KMS-11 (cell line): ENCODE measurements around the gene NCKAP5.

Source experiments
- H2AFZ ChIP-seq: fragments of 200-600 bp; sonication (generic); 2 replicates; pipeline ENCODE4 v1.6.1; 2016; ENCODE audit warnings: antibody characterized with exemption, mixed run types, low read depth
- H3K27ac ChIP-seq: fragments of 200-600 bp; sonication (generic); 2 replicates; pipeline ENCODE4 v1.6.1; 2016; ENCODE audit warnings: mild to moderate bottlenecking, mixed run types
- H3K27me3 ChIP-seq: fragments of 200-600 bp; sonication (generic); 2 replicates; pipeline ENCODE4 v1.6.1; 2017; ENCODE audit warnings: mild to moderate bottlenecking, low read depth, mixed run types, moderate library complexity; ENCODE audit not compliant: insufficient read depth
- H3K36me3 ChIP-seq: fragments of 200-600 bp; sonication (generic); 2 replicates; pipeline ENCODE4 v1.6.1; 2017; ENCODE audit warnings: mild to moderate bottlenecking, mixed run types; ENCODE audit not compliant: insufficient read depth
- H3K4me1 ChIP-seq: fragments of 200-600 bp; sonication (generic); 2 replicates; pipeline ENCODE4 v1.6.1; 2016; ENCODE audit warnings: mild to moderate bottlenecking, low read depth, mixed run types; ENCODE audit not compliant: poor library complexity, severe bottlenecking
- H3K4me2 ChIP-seq: fragments of 200-600 bp; sonication (generic); 2 replicates; pipeline ENCODE4 v1.7.0; 2016; ENCODE audit warnings: mild to moderate bottlenecking, mixed run types
- H3K4me3 ChIP-seq: fragments of 200-600 bp; sonication (generic); IDR thresholded peaks from 2 replicates; pipeline ENCODE4 v1.6.1; 2017; ENCODE audit warnings: low read depth, low read length, mixed read lengths; ENCODE audit not compliant: insufficient read depth
- H3K79me2 ChIP-seq: fragments of 200-600 bp; sonication (generic); 2 replicates; pipeline ENCODE4 v1.6.1; 2016; ENCODE audit warnings: low read depth, mixed run types; ENCODE audit not compliant: insufficient read depth
- H3K9ac ChIP-seq: fragments of 200-600 bp; sonication (generic); 2 replicates; pipeline ENCODE4 v1.6.1; 2016; ENCODE audit warnings: mild to moderate bottlenecking, mixed run types
- H4K20me1 ChIP-seq: fragments of 200-600 bp; sonication (generic); 2 replicates; pipeline ENCODE4 v1.6.1; 2016; ENCODE audit warnings: mild to moderate bottlenecking, mixed run types; ENCODE audit not compliant: insufficient read depth
- TF ChIP-seq, protein P1 (sequence below): fragments of 200-600 bp; sonication (generic); conservative IDR thresholded peaks from 2 replicates; pipeline ENCODE4 v1.6.1; 2017; ENCODE audit warnings: low read depth, mild to moderate bottlenecking, antibody characterized with exemption, low read length, moderate library complexity, mixed read lengths

NCKAP5 gene

DNA sequence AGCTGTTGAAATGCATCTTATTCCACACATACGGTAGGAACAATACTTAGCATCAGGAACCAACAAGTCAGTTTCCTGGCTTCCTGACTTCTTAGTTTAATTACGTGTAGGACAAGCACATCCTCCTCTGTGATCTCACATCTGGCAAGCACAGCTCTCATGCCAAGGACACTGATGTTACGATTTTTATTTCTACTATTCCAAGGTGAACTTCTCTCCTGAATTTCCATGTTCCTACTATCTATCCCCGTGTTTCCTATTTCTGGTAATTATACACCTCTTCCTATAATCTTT lies 374.0 kb downstream of the NCKAP5 start:
- Histone ChIP-seq H4K20me1 (no peaks in the 10 kb centered on the region), H3K27ac (no peak overlapping the region), H3K4me1 (no peaks in the 10 kb centered on the region), H3K4me2 (no peak overlapping the region), H3K4me3 (no peak overlapping the region), H2AFZ (no peak overlapping the region), H3K27me3 (no peaks in the 10 kb centered on the region), H3K36me3 (no peaks in the 10 kb centered on the region), H3K79me2 (no peaks in the 10 kb centered on the region), H3K9ac (no peak overlapping the region)
- TF ChIP-seq, protein P1, sequence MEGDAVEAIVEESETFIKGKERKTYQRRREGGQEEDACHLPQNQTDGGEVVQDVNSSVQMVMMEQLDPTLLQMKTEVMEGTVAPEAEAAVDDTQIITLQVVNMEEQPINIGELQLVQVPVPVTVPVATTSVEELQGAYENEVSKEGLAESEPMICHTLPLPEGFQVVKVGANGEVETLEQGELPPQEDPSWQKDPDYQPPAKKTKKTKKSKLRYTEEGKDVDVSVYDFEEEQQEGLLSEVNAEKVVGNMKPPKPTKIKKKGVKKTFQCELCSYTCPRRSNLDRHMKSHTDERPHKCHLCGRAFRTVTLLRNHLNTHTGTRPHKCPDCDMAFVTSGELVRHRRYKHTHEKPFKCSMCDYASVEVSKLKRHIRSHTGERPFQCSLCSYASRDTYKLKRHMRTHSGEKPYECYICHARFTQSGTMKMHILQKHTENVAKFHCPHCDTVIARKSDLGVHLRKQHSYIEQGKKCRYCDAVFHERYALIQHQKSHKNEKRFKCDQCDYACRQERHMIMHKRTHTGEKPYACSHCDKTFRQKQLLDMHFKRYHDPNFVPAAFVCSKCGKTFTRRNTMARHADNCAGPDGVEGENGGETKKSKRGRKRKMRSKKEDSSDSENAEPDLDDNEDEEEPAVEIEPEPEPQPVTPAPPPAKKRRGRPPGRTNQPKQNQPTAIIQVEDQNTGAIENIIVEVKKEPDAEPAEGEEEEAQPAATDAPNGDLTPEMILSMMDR = no peak

DNA sequence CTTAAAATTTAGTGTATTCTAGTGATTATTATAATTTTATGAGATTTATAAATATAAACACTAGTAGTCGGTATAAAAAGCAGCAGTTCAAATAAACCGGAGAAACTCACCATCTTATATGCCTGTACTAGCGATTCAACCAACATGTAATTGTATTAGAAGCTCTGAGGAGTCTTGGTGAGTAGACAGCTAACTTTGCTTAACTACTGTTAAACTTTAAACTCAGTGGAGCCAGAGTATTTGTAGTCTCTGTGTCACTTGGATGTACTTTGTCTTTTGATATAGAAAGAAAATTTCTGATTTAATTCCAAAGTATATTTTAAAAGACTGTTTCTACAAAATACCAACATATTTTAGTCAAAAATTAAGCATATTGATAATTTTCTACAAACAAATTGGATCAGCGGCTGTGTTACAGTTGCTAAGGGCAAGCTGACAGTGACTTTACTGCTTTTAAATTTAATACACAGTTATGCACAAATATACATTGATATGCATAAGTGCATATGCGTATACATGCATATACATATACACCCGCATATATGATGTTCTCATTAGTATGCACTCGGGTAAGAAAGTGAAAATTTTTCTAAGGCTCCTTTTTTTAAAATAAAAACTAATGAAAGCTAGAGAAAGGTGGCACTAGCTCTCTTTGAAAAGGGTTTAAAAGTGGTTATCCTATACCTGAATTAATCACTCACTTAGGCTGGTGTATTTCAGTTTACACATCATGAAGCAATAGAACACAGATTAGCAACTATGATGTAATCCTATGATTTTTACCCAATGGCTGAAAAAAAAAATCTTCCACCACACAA lies 374.5 kb downstream of the NCKAP5 start:
- H3K27ac ChIP-seq = no peak overlapping the region
- no peak overlapping the region for H3K4me3 ChIP-seq
- no peaks in the 10 kb centered on the region for H3K79me2 ChIP-seq
- no peaks in the 10 kb centered on the region for H3K4me1 ChIP-seq
- H3K27me3 ChIP-seq = no peaks in the 10 kb centered on the region
- no peak overlapping the region for H2AFZ ChIP-seq
- H3K9ac ChIP-seq = no peak overlapping the region
- no peak overlapping the region for H3K4me2 ChIP-seq
- no peaks in the 10 kb centered on the region for H4K20me1 ChIP-seq
- TF ChIP-seq, protein P1 = no peak
- no peaks in the 10 kb centered on the region for H3K36me3 ChIP-seq

DNA sequence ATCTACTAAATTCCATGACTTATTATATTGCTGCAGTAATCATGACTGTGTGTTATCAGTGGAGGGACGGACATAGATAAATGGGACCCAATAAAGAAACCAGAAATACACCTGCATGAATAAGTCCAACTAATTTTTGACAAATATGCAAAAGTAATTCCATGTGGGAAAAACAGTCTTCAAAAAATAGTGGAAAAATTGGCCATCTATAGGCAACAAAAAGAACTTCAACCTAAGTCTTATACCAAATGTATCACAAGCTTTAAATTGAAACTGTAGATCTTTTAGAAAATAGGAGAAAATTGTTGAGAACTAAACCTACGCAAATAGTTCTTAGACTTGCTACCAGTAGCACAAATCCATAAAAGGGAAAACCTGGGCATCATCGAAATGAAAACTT lies 376.2 kb downstream of the NCKAP5 start:
- H3K27me3 ChIP-seq = no peaks in the 10 kb centered on the region
- no peak overlapping the region for H3K27ac ChIP-seq
- no peaks in the 10 kb centered on the region for H4K20me1 ChIP-seq
- TF ChIP-seq, protein P1 = no peak
- no peak overlapping the region for H3K4me3 ChIP-seq
- H3K4me1 ChIP-seq = no peaks in the 10 kb centered on the region
- H3K79me2 ChIP-seq = no peaks in the 10 kb centered on the region
- H2AFZ ChIP-seq = no peak overlapping the region
- no peak overlapping the region for H3K9ac ChIP-seq
- H3K4me2 ChIP-seq = no peak overlapping the region
- H3K36me3 ChIP-seq = no peaks in the 10 kb centered on the region

DNA sequence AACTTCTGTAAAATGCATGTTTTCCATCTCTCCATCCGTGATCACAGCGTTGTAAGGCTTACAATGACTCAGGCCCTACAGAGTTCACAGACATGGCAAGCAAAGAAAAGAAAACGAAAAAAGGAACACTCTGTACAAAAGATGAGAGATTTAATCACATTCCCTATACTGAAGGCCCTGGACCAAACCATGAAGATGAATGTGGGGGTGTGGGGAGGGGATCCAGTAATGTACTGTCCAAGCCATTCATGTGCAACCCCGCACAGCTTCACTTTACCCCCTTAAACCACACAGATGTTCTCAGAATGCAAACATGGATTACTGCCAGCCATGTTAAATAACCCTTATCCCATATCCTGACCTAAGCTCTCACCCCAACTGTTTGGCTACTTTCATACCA lies 391.1 kb downstream of the NCKAP5 start:
- no peak overlapping the region for H3K9ac ChIP-seq
- H3K27me3 ChIP-seq = no peaks in the 10 kb centered on the region
- no peak overlapping the region for H2AFZ ChIP-seq
- no peaks in the 10 kb centered on the region for H3K36me3 ChIP-seq
- TF ChIP-seq, protein P1 = no peak
- no peaks in the 10 kb centered on the region for H3K79me2 ChIP-seq
- no peak overlapping the region for H3K4me2 ChIP-seq
- no peaks in the 10 kb centered on the region for H4K20me1 ChIP-seq
- no peak overlapping the region for H3K27ac ChIP-seq
- H3K4me1 ChIP-seq = no peaks in the 10 kb centered on the region
- no peak overlapping the region for H3K4me3 ChIP-seq
